ENCODE measurements around the gene PARVA.

DNA sequence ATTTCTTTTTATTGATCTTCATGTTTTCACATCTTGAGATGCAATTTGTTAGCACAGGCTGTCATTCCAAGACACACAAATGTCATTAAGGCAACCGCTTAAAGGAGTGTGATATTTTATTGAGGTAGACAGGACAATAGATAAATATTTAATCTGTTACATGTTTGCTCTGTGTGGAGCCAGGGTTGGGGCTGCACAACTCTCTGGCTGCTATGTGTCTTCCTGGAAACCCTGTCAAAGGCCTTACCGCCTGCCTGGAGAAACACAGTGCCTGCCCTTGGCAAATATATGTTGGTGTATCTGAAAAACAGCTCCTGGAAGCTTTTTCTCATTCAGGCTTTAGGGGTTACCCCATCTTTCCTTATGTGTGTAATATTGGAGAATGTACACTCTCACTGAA lies 157.2 kb downstream of the PARVA start:
- TF ChIP-seq CTCF (IDR thresholded peaks at IDR 0.05) (no peak), POLR2A (IDR thresholded peaks at IDR 0.05) (no peak)
